Activated T-cell treated with anti-CD3 and anti-CD28 coated beads for 24 hours (primary cell): Measurements from ENCODE around the gene NDUFB4.
"Not testable (repeated sequence)": the region's sequence is repeated elsewhere in the genome, so short reads cannot be mapped to it uniquely, and the experiment has no call there.

ENCODE experiments used
- DNase-seq: peaks from one replicate; pipeline ENCODE4 v3.0.0-alpha.2; 2020; ENCODE audit warnings: low read depth

Gene NDUFB4

GRCh38 chr3:120637851-120638559 lies 41.9 kb downstream of the NDUFB4 start:
- no peak for DNase-seq

GRCh38 chr3:120638820-120639219 lies 42.7 kb downstream of the NDUFB4 start:
- not testable (repeated sequence) for DNase-seq

DNA sequence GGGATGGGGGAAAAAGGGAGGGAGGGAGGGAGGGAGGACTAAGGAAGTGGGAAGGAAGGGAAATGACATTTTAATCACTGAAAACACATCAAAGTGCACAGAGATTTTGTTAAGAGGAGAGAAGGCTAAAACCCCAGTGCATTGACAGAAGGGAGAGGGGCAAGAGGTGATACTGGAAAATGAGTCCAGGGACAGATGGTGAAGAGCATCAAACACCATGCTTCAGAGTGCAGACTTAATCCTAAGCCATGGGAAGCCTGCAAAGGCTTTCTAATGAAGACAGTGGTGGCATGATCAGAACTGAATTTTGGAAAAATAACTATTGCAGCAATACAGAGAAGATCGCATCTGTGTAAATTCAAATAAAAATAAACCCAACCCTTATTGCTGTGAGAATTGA lies 44.1 kb downstream of the NDUFB4 start:
- no peak for DNase-seq

- no peak for DNase-seq
Observed at GRCh38 chr3:120641696-120642246, 45.6 kb downstream of the NDUFB4 start.

- DNase-seq, result no peak
Observed at GRCh38 chr3:120642368-120642948, 46.3 kb downstream of the NDUFB4 start.

DNA sequence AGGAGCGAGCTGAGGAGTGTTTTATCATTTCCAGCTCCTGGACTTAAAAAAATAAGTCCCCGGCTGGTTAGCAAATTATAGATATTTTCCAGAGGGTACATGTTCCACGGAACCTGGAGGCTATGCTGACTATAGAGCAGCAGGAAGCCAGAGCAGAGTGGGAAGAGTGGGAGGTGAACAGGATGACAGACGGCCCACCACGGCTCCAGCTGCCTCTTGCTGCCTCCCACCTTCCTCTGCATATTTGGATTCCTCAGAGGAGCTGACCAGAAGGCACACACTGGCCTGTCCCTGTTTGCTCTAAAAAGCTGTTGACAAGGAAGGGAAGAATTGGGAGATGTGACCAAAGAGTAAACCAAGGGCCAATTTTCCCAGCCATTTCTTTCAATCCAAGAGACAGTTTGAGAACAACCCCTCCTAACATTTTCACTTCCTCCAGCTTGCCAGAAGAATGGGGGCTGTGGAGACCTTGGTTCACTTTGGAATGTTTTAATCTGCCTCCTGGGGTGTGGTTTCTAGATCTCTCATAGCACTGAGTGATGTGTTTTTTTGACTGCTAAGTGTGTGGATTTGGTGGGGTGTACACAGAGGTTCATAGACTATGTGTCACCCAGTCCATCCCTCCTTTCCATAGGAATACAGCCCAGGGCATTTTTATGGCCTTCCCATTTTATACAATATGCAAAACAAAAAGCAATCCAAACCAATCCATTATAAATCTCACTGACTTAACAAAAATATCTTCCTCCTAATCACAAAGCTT lies 49.1 kb downstream of the NDUFB4 start:
- DNase-seq, result no peak

DNA sequence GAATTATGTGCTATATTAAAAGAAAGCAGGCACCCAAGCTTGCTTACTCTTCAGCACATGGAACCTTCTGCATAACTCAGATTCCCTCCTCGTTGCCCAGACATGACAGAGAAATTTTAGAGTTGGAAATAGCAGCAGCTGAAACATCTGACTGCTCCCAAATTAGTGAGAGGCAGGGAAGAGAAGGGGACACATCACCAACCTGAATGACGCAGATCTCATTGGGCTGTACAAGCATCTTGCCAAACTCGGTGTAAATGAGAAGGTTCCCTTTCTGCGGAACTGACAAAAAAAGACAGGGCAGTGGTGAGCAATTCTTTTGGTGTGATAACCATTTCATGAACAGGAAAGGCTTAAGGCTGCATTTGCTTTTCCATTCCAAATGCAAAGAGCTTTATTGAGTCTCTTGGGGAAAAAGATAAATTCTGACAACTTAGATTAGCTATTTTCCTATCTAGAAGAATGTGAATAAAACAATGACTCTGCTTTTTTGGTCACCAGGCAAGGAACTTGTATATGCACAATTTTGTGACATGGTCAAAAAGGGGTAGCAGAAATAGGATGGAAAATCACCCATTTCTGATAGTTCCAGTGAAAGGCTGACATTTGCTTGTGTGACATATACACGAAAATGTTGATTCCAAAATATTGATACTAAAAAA lies 50.8 kb downstream of the NDUFB4 start:
- DNase-seq, result no peak

- DNase-seq, result no peak
Observed at GRCh38 chr3:120648290-120648689, 52.2 kb downstream of the NDUFB4 start.

DNA sequence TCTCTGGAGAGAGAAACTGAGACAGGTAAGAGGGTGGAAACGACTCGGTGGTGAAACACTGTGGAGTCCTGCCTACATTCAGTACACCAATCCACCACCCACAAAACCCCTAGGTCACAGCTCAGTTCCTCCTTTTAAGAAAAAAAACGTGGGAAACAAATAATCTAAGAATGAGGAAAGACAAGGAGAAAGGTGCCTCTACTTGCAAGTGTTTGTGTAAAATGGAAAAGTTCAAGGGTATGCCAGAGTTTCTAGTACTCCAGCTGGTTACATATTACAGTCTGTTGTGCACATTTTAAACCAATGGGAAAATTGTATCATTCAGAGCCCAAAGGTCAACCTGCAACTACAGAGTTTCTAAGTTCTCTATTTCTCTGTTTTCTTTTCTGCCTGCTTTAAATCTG lies 53.7 kb downstream of the NDUFB4 start:
- DNase-seq, result no peak

DNA sequence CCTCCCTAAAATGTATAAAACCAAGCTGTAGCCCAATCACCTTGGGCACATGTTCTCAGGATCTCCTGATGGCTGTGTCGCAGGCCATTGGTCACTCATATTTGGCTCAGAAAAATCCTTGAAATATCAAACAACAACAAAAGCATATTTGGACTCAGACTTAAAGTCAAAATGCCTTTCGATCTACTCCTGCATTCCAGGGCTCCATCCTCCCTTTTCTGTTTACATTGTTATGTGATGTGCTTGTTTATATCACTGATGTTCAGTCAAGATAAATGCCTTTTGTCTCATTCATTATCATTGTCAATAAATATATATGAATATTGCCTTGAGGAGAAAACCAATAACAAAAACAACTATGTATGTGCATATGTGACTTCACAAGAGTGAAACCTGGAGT lies 54.2 kb downstream of the NDUFB4 start:
- DNase-seq, result no peak
